ENCODE measurements around the gene ARHGAP30. TPM values are rescaled to one million over a fixed set of nuclear protein-coding genes. Genes with fewer than 3 reads are reported as not detected.

ARHGAP30 gene, protein sequence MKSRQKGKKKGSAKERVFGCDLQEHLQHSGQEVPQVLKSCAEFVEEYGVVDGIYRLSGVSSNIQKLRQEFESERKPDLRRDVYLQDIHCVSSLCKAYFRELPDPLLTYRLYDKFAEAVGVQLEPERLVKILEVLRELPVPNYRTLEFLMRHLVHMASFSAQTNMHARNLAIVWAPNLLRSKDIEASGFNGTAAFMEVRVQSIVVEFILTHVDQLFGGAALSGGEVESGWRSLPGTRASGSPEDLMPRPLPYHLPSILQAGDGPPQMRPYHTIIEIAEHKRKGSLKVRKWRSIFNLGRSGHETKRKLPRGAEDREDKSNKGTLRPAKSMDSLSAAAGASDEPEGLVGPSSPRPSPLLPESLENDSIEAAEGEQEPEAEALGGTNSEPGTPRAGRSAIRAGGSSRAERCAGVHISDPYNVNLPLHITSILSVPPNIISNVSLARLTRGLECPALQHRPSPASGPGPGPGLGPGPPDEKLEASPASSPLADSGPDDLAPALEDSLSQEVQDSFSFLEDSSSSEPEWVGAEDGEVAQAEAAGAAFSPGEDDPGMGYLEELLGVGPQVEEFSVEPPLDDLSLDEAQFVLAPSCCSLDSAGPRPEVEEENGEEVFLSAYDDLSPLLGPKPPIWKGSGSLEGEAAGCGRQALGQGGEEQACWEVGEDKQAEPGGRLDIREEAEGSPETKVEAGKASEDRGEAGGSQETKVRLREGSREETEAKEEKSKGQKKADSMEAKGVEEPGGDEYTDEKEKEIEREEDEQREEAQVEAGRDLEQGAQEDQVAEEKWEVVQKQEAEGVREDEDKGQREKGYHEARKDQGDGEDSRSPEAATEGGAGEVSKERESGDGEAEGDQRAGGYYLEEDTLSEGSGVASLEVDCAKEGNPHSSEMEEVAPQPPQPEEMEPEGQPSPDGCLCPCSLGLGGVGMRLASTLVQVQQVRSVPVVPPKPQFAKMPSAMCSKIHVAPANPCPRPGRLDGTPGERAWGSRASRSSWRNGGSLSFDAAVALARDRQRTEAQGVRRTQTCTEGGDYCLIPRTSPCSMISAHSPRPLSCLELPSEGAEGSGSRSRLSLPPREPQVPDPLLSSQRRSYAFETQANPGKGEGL
- total RNA-seq (2022; extraction: Qiagen RNA extraction; ENCODE audit: low read depth): 0.07 to 0.14 TPM (median 0.10 TPM) in 4 of 5 replicates, not detected in the other

DNA sequence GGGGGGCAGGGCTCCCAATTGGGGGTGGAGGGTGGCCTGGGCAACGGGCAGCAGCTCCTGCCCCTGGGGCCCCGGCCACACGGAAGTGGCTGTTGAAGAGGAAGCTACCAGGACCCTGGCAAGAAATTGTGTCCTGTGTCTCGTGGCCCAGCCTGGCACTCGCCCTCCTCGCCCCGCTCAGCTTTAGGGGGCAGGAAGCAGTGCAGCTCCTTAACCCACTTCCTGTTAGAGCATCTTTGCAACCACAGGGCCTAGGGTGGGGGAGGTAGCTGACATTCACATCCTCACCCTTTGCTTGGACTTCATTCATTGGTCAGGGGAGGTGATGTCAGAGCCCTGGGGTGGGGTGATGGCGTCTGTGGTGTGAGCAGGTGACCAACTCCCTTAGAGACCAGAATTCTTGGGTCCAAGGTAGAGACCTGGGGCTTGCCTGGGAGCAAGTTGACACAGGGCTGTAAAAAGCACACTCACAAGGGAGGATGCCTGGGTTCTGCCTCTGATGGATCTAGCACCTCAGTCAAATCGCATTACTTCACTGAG is at the start of gene ARHGAP30:
Gene ARHGAP30, minus strand, starts transcription at position 161 of the 540 bp plus-strand sequence. CDS start 267 bp downstream, outside the sequence.

DNA sequence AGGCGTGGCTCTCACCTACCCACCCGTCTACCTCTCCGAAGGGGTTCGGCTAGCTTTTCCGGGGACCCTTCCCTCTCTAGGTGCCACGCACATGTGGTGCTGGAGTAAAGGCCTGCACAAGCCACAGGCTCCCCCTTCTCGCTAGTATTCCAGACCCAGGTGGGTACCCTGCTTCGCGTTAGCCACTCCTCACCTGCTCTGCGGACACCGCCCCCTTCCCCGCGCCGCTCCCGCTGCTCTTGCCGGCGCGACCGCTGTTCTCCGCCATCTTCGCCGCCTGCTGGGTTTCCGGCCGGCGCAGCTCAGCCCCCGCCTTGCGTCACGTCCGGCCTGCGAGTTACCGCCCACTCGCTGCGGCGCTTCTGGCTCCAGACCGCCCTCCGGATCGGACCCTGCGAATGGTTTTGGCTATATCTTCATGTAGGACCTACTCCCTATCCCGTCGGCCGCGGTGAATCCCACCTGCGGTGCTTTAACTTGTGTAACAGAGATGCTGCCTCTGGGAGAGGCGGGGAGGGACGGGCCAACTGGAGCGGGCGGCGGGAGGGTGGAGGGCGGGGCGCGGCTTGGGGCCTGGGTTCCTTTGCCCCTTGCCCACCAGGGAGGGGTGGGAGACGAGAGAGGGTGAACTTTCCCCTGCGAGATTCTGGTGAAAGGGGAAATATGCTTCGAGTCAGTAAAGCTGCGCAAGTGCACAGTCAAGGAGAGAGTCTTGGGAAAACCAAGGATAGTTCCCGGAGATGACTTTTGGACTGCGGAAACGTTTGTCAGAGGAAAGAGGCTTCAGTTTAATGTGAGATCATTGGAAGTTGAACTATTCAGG is 48.3 kb upstream of the ARHGAP30 start, which contains the start of the genes NIT1 and PFDN2:
Gene NIT1, plus strand, starts transcription at position 347 of the 823 bp plus-strand sequence. Its CDS starts 72 bp downstream, at position 419.
Gene PFDN2, minus strand, starts transcription at position 279 of the 823 bp plus-strand sequence. Its CDS starts 11 bp downstream, at position 268.

DNA sequence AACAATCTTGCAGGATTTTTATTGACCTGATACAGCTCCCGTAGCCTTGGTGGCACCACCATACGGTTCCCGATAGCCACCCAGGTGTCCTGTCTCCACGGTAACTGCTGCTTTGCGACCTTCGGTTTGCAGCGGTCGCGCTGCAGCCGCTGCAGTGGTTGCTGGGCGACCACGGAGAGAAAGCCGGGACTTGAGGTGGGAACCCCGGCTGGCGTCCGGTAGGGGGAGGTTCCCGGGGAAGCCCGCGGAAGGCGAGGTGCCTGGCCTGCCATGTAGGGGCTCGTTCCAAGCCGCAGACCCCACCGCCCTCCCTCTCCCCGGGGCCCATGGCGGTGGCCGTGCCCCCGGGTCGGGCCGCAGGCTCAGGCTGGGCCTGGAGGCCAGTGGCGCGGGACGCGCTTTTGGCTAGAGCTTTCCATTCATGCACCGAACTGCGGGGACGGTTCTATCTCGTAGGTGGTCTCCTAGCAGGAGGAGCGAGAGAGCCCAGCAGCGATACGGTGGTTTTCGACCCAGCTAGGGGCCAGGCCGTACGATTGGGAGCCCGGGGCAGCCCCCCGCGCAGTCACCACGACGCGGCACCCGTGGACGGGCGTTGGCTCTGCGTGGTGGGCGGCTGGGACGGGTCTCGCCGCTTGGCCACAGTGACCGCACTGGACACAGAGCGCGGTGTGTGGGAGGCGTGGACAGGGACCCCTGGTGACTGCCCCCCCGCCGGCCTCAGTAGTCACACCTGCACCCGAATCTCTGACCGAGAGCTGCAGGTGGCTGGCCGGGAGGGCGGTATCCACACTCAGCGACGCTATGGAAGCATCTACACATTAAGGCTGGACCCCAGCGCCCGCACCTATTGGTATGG is 28.7 kb upstream of the ARHGAP30 start, which contains the start of gene KLHDC9:
Gene KLHDC9, plus strand, starts transcription at position 152 of the 859 bp plus-strand sequence. Its CDS starts 175 bp downstream, at position 327.

DNA sequence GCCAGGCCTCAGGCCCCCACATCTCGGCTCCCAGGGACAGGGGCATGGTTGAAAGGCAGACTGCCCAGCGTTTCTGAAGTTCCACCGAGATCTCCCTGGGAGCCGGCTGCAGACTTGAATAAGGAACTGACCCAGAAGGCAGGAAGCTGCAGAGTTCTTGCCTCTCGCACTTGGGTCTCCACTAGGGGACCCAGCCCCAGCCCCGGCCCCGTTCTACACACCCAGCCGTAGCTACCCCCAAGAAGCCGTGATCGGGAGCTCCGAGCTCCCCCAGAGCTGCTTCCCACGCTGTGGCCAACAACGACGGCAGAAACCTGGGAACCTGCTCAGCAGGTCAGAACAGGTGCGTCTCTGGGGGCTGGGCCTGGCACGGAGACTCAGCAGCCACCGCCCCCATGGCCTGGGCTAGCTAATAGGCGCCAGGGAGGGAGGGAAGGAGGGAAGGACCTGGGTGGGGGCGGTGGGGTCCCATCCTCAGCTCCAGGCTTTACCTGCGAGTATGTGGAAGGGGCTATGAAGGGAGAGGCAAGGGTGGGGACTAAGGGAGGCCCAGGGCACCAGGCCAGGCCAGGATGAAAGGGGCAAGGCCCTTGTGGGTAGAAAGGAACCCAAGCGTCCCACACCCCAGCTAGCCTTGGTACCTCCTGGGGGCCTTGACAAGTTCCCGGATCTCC is 19.7 kb upstream of the ARHGAP30 start, which contains the start of gene NECTIN4:
Gene NECTIN4, minus strand, starts transcription at position 308 of the 674 bp plus-strand sequence. Its CDS starts 262 bp downstream, at position 46.

DNA sequence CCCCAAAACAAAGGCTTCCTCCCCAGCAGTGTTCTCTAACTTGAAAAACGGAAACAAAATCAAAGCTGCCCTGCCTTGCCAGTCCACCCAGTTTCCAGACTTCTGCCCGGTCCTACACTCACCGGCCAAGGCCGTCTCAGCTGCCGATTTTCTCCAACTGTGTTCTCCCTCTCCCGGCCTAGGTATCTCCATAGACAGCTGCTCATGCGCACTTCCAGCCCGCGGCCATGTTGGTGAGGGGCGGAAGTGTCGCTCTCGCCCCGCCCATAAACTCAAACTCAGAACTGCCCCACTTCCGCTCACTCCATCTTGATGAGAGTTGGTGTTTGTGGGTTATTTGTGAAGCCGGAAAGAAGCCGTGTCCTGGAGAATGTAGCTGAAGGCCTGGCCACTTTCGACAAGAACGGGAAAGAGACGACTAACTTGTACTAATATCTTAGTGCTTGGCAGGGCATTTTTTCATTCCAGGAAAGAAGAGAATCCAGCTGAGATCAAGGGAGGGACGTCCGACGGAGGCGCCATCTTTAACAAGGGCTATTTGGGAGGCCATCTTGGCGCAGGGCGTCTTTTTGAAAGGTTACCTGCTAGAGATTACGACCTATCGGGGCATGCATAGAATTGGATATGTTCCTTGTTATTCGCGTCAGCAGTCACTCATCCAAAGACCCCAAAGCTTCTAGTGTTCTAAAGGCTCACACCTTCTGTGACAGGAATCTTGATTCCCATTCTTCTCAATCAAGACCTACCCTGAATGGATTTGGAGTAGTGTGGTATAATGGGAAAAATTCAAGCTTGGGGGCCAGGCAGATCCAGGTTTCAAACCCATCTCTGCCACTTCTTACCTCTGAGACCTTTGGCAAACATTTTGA is 23.7 kb downstream of the ARHGAP30 start, which contains the start of gene USF1:
Gene USF1, minus strand, starts transcription at position 242 of the 869 bp plus-strand sequence. CDS start 2,702 bp downstream, outside the sequence.

DNA sequence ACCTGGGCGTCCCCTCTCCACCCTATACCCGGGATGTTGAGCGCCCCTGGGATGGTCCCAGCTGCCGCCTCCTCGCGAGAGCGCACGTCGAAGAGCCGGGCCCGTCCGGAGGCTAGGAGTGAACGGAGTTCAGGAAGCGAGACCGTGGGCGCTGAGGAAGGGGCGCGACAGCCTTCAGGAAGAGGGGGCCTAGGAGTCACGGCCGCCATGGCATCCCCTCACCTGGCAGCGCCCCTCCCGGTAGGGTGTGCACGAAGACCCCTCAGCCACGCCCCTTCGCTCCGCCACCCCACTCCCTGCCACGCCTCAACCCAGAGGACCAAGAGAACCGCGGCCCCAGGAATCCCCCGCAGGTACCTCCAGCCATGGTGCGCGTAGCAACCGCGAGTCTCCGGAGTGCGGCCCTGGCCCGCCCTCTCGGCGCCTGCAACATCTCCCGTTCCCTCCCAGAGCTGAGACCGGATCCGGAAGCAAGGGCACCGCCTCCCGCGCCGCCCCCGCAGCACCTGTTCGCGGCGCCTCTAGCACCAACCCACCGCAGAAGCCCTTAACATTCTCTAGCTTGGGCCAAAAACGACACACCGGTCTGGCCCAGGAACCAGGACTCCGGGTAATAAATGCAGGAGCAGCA is 31.1 kb downstream of the ARHGAP30 start, which contains the start of gene TSTD1:
Gene TSTD1, minus strand, starts transcription at position 442 of the 631 bp plus-strand sequence. Its CDS starts 75 bp downstream, at position 367.

DNA sequence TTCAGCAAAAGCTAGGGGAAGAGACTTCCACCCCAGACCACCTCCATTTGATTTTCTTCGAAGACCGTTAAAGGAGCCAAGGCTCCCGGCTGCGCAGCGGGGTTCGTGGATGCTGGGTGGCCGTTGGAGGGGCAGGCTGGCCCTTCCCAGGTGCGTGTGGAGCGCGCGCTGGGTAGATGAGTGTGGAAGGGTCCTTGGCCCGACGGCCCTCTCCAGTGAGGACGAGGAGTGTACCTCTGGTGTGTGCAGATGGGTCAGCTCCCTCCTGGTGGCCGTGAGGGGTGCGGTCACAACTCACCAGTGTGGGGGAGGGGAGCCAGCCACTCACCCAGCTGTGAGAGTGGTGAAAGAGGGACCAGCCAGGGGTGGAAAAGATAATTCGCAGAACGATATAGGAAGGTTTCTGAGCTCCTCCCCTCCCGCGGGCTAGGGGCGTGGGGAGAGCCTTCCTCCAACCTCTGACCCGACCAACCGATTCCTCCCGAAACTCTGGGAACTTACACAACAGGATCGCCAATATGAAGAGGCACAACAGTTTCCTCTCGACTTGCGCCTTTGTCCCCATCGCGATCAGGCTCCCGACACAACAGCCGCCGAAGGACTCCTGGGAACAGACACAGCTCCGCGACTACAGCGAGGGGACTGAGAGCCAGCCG is 49.1 kb downstream of the ARHGAP30 start, which contains the start of gene F11R:
Gene F11R, minus strand, starts transcription at position 644 of the 656 bp plus-strand sequence. Its CDS starts 79 bp downstream, at position 565.

Other genes starting within 250 kb of the ARHGAP30 start
- gene CD244, start 207.0 kb downstream of the ARHGAP30 start, total RNA-seq (2022; extraction: Qiagen RNA extraction; ENCODE audit: low read depth): not detected in 5 replicates
- not detected in 5 replicates for gene ITLN1, start 184.7 kb downstream of the ARHGAP30 start, total RNA-seq (2022; extraction: Qiagen RNA extraction; ENCODE audit: low read depth)
- 0.30 to 0.93 TPM (median 0.57 TPM) in 5 replicates for gene ITLN2, start 115.1 kb downstream of the ARHGAP30 start, total RNA-seq (2022; extraction: Qiagen RNA extraction; ENCODE audit: low read depth)
- gene F11R, start 48.7 kb downstream of the ARHGAP30 start, total RNA-seq (2022; extraction: Qiagen RNA extraction; ENCODE audit: low read depth): 46.4 to 85.2 TPM (median 65.9 TPM) in 5 replicates
- 0.22 to 0.33 TPM (median 0.30 TPM) in 4 of 5 replicates, not detected in the other for gene TSTD1, start 30.9 kb downstream of the ARHGAP30 start, total RNA-seq (2022; extraction: Qiagen RNA extraction; ENCODE audit: low read depth)
- 49.1 to 56.7 TPM (median 53.8 TPM) in 5 replicates for gene USF1, start 23.9 kb downstream of the ARHGAP30 start, total RNA-seq (2022; extraction: Qiagen RNA extraction; ENCODE audit: low read depth)
- 2.0 to 3.1 TPM (median 2.1 TPM) in 5 replicates for gene NECTIN4, start 19.7 kb upstream of the ARHGAP30 start, total RNA-seq (2022; extraction: Qiagen RNA extraction; ENCODE audit: low read depth)
- gene KLHDC9, start 28.5 kb upstream of the ARHGAP30 start, total RNA-seq (2022; extraction: Qiagen RNA extraction; ENCODE audit: low read depth): 1.4 to 2.0 TPM (median 1.6 TPM) in 5 replicates
- gene PFDN2, start 48.1 kb upstream of the ARHGAP30 start, total RNA-seq (2022; extraction: Qiagen RNA extraction; ENCODE audit: low read depth): 103 to 127 TPM (median 108 TPM) in 5 replicates
- gene NIT1, start 48.2 kb upstream of the ARHGAP30 start, total RNA-seq (2022; extraction: Qiagen RNA extraction; ENCODE audit: low read depth): 28.4 to 32.9 TPM (median 30.2 TPM) in 5 replicates
- gene DEDD, start 62.8 kb upstream of the ARHGAP30 start, total RNA-seq (2022; extraction: Qiagen RNA extraction; ENCODE audit: low read depth): 26.5 to 32.2 TPM (median 30.1 TPM) in 5 replicates
- 83.0 to 144 TPM (median 90.5 TPM) in 5 replicates for gene UFC1, start 84.1 kb upstream of the ARHGAP30 start, total RNA-seq (2022; extraction: Qiagen RNA extraction; ENCODE audit: low read depth)
- gene USP21, start 89.6 kb upstream of the ARHGAP30 start, total RNA-seq (2022; extraction: Qiagen RNA extraction; ENCODE audit: low read depth): 16.0 to 23.4 TPM (median 21.1 TPM) in 5 replicates
- gene PPOX, start 96.5 kb upstream of the ARHGAP30 start, total RNA-seq (2022; extraction: Qiagen RNA extraction; ENCODE audit: low read depth): 13.8 to 17.2 TPM (median 14.6 TPM) in 5 replicates
- 22.6 to 27.7 TPM (median 26.3 TPM) in 5 replicates for gene B4GALT3, start 107.6 kb upstream of the ARHGAP30 start, total RNA-seq (2022; extraction: Qiagen RNA extraction; ENCODE audit: low read depth)
- 0.03 TPM in 1 of 5 replicates, not detected in the others for gene ADAMTS4, start 129.2 kb upstream of the ARHGAP30 start, total RNA-seq (2022; extraction: Qiagen RNA extraction; ENCODE audit: low read depth)
- gene NDUFS2, start 132.5 kb upstream of the ARHGAP30 start, total RNA-seq (2022; extraction: Qiagen RNA extraction; ENCODE audit: low read depth): 75.9 to 106 TPM (median 84.1 TPM) in 5 replicates
- 0.46 to 0.74 TPM in 2 of 5 replicates, not detected in the others for gene FCER1G, start 145.4 kb upstream of the ARHGAP30 start, total RNA-seq (2022; extraction: Qiagen RNA extraction; ENCODE audit: low read depth)
- gene APOA2, start 153.7 kb upstream of the ARHGAP30 start, total RNA-seq (2022; extraction: Qiagen RNA extraction; ENCODE audit: low read depth): 3.2 TPM in 1 of 5 replicates, not detected in the others
- 9.3 to 12.6 TPM (median 11.7 TPM) in 5 replicates for gene TOMM40L, start 156.2 kb upstream of the ARHGAP30 start, total RNA-seq (2022; extraction: Qiagen RNA extraction; ENCODE audit: low read depth)
- 0.26 TPM in 1 of 5 replicates, not detected in the others for gene NR1I3, start 168.3 kb upstream of the ARHGAP30 start, total RNA-seq (2022; extraction: Qiagen RNA extraction; ENCODE audit: low read depth)
- 0.10 to 0.11 TPM in 2 of 5 replicates, not detected in the others for gene PCP4L1, start 188.9 kb upstream of the ARHGAP30 start, total RNA-seq (2022; extraction: Qiagen RNA extraction; ENCODE audit: low read depth)
- 0.18 to 0.31 TPM (median 0.27 TPM) in 5 replicates for gene MPZ, start 240.1 kb upstream of the ARHGAP30 start, total RNA-seq (2022; extraction: Qiagen RNA extraction; ENCODE audit: low read depth)
- 237 to 255 TPM (median 248 TPM) in 5 replicates for gene SDHC, start 244.5 kb upstream of the ARHGAP30 start, total RNA-seq (2022; extraction: Qiagen RNA extraction; ENCODE audit: low read depth)